H1 (cell line): ENCODE data around the gene ZP2. TPM values are rescaled to one million over a fixed set of nuclear protein-coding genes. Genes with fewer than 3 reads are reported as not detected.
"Not testable (repeated sequence)": the region's sequence is repeated elsewhere in the genome, so short reads cannot be mapped to it uniquely, and the experiment has no call there.

Experiments
- CTCF ChIA-PET: fragments of 300-600 bp; sonication (Branson Sonifier 250); formaldehyde crosslinking; loops from one replicate; lab custom pipeline; 2021; ENCODE audit not compliant: partially characterized antibody; lab: Charles Lee
- POLR2A ChIA-PET: fragments of 300-600 bp; sonication (Branson Sonifier 250); formaldehyde crosslinking; loops from one replicate; lab custom pipeline; 2021; ENCODE audit warnings: inconsistent platforms; ENCODE audit not compliant: partially characterized antibody; lab: Charles Lee
- DNase-seq, 2 experiments: peaks; one replicate each; pipeline versions ENCODE4 v3.0.0 to v3.0.0-alpha.2; 2010 to 2022; ENCODE audit warnings: low spot score in 2 of 2, low read depth in 1 of 2, mixed read lengths in 1 of 2
- FAIRE-seq: peaks from 2 replicates; lab custom pipeline; 2011; peaks lifted over from hg19 to GRCh38; lab: Jason Lieb, UNC
- H2AFZ ChIP-seq: 2 replicates; pipeline ENCODE4 v1.8.1; 2012; ENCODE audit warnings: low read length, inconsistent platforms
- H2AK5ac ChIP-seq: 2 replicates; pipeline ENCODE4 v1.6.1; 2013; ENCODE audit warnings: low read depth, low read length
- H2BK120ac ChIP-seq: replicated peaks from 2 replicates; pipeline ENCODE3; 2013; ENCODE audit warnings: low read depth, low read length, inconsistent platforms
- H2BK12ac ChIP-seq: 2 replicates; pipeline ENCODE4 v1.6.1; 2013; ENCODE audit warnings: low read depth, low read length
- H2BK15ac ChIP-seq: 2 replicates; pipeline ENCODE4 v1.6.1; 2013; ENCODE audit warnings: low read length
- H2BK20ac ChIP-seq: 2 replicates; pipeline ENCODE4 v1.6.1; 2013; ENCODE audit warnings: low read length
- H2BK5ac ChIP-seq: 2 replicates; pipeline ENCODE4 v1.6.1; 2013; ENCODE audit warnings: low read depth, low read length
- H3K14ac ChIP-seq: 2 replicates; pipeline ENCODE4 v1.6.1; 2013; ENCODE audit warnings: inconsistent platforms; ENCODE audit not compliant: insufficient read length
- H3K18ac ChIP-seq: 2 replicates; pipeline ENCODE4 v1.6.1; 2013; ENCODE audit warnings: low read length; ENCODE audit errors: extremely low read depth
- H3K23ac ChIP-seq: 2 replicates; pipeline ENCODE4 v1.6.1; 2013; ENCODE audit warnings: inconsistent platforms; ENCODE audit not compliant: insufficient read length
- H3K23me2 ChIP-seq: 2 replicates; pipeline ENCODE4 v1.6.1; 2013; ENCODE audit warnings: low read depth, low read length
- H3K27ac ChIP-seq: 2 replicates; pipeline ENCODE4 v1.6.1; 2011; ENCODE audit warnings: low read depth, low read length, inconsistent platforms
- H3K27me3 ChIP-seq, 4 experiments: replicated peaks in 1 of 4; 1 replicate in 1 of 4; 2 replicates in 3 of 4; pipeline versions ENCODE4 v1.6.1 to v1.8.1; 2011 to 2013; ENCODE audit warnings: low read length in 3 of 4, mild to moderate bottlenecking in 3 of 4, inconsistent platforms in 2 of 4, mixed read lengths in 2 of 4, moderate library complexity in 1 of 4; ENCODE audit not compliant: control insufficient read depth in 3 of 4, insufficient read depth in 3 of 4; ENCODE audit errors: extremely low read depth in 1 of 4
- H3K36me3 ChIP-seq, 4 experiments: 2 replicates each; pipeline versions ENCODE4 v1.6.1 to v1.8.1; 2011 to 2013; ENCODE audit warnings: mild to moderate bottlenecking in 4 of 4, low read length in 3 of 4, moderate library complexity in 2 of 4, control low read depth in 1 of 4, inconsistent platforms in 1 of 4; ENCODE audit not compliant: insufficient read depth in 4 of 4, control insufficient read depth in 2 of 4
- H3K4ac ChIP-seq: replicated peaks from 2 replicates; pipeline ENCODE3; 2013; ENCODE audit warnings: low read length, low read depth, mixed read lengths, inconsistent platforms; ENCODE audit not compliant: insufficient read length
- H3K4me1 ChIP-seq, 4 experiments: replicated peaks in 1 of 4; 1 replicate in 1 of 4; 2 replicates in 3 of 4; pipeline versions ENCODE4 v1.6.1 to v1.8.1; 2011 to 2013; ENCODE audit warnings: low read length in 3 of 4, inconsistent platforms in 2 of 4, mixed read lengths in 1 of 4; ENCODE audit not compliant: insufficient read depth in 4 of 4, control insufficient read depth in 3 of 4
- H3K4me2 ChIP-seq, 2 experiments: 2 replicates each; pipeline versions ENCODE4 v1.6.1 to v1.8.1; 2011 to 2013; ENCODE audit warnings: low read depth in 2 of 2, low read length in 2 of 2, control low read depth in 1 of 2, inconsistent platforms in 1 of 2, mild to moderate bottlenecking in 1 of 2; ENCODE audit not compliant: insufficient read depth in 1 of 2
- H3K4me3 ChIP-seq, 4 experiments: fragments of 200-600, 300-600 bp in 1 of 4; sonication (generic), shearing (Covaris generic), sonication (Bioruptor Twin) in 1 of 4; 2 replicates each; pipeline versions ENCODE4 v1.5.1 to v1.8.1; 2011 to 2016; ENCODE audit warnings: low read length in 4 of 4, low read depth in 3 of 4, control low read depth in 2 of 4, inconsistent platforms in 2 of 4, mild to moderate bottlenecking in 2 of 4, mixed read lengths in 1 of 4, moderate library complexity in 1 of 4; ENCODE audit not compliant: insufficient read depth in 2 of 4; ENCODE audit errors: extremely low read depth in 1 of 4
- H3K56ac ChIP-seq: replicated peaks from 2 replicates; pipeline ENCODE3; 2013; ENCODE audit warnings: low read depth, mild to moderate bottlenecking, mixed read lengths, low read length, inconsistent platforms; ENCODE audit not compliant: insufficient read length
- H3K79me1 ChIP-seq: 2 replicates; pipeline ENCODE4 v1.6.1; 2013; ENCODE audit warnings: low read depth, low read length, control low read depth
- H3K79me2 ChIP-seq, 2 experiments: 2 replicates each; pipeline versions ENCODE4 v1.6.1 to v1.8.1; 2012 to 2013; ENCODE audit warnings: low read length in 2 of 2, mild to moderate bottlenecking in 2 of 2, inconsistent platforms in 1 of 2; ENCODE audit not compliant: insufficient read depth in 2 of 2, control insufficient read depth in 1 of 2
- H3K9ac ChIP-seq, 4 experiments: replicated peaks in 1 of 4; 1 replicate in 1 of 4; 2 replicates in 3 of 4; pipeline versions ENCODE4 v1.6.1 to v1.8.1; 2011 to 2013; ENCODE audit warnings: low read depth in 3 of 4, low read length in 3 of 4, control low read depth in 2 of 4, mild to moderate bottlenecking in 2 of 4, moderate library complexity in 2 of 4, inconsistent platforms in 1 of 4; ENCODE audit errors: extremely low read depth in 1 of 4
- H3K9me3 ChIP-seq, 2 experiments: 2 replicates each; pipeline versions ENCODE4 v1.6.1 to v1.8.1; 2012 to 2013; ENCODE audit warnings: mild to moderate bottlenecking in 2 of 2, moderate library complexity in 2 of 2, control low read depth in 1 of 2, inconsistent platforms in 1 of 2, low read depth in 1 of 2, low read length in 1 of 2, mixed read lengths in 1 of 2; ENCODE audit not compliant: insufficient read depth in 2 of 2
- H4K20me1 ChIP-seq, 2 experiments: replicated peaks in 1 of 2; 2 replicates each; pipeline versions ENCODE3 to v1.8.1; 2011 to 2013; ENCODE audit warnings: inconsistent platforms in 2 of 2, low read length in 2 of 2, mild to moderate bottlenecking in 1 of 2; ENCODE audit not compliant: insufficient read depth in 2 of 2, control insufficient read depth in 1 of 2
- H4K5ac ChIP-seq: 2 replicates; pipeline ENCODE4 v1.6.1; 2013; ENCODE audit warnings: low read length, low read depth, mixed read lengths, inconsistent platforms; ENCODE audit not compliant: insufficient read length
- H4K8ac ChIP-seq: 2 replicates; pipeline ENCODE4 v1.8.0; 2013; ENCODE audit warnings: mild to moderate bottlenecking, moderate library complexity, low read length, inconsistent platforms; ENCODE audit not compliant: insufficient read depth; ENCODE audit errors: extremely low read depth
- H4K91ac ChIP-seq: replicated peaks from 2 replicates; pipeline ENCODE3; 2013; ENCODE audit warnings: low read length, mixed read lengths, inconsistent platforms; ENCODE audit not compliant: insufficient read length
- whole genome bisulfite sequencing, 2 experiments: shearing (Covaris generic) in 1 of 2; methylation state at CpG; one replicate each; pipeline versions ENCODE4 v1.1.6 to v1.1.7; 2013 to 2015; ENCODE audit warnings: low lambda C conversion rate in 2 of 2, mixed read lengths in 2 of 2, inconsistent platforms in 1 of 2, low coverage in 1 of 2, missing lambda C conversion rate in 1 of 2; ENCODE audit not compliant: insufficient replicate concordance in 2 of 2, insufficient coverage in 1 of 2, insufficient read length in 1 of 2; ENCODE audit errors: extremely low coverage in 1 of 2, missing lambda C conversion rate in 1 of 2; 5-methylcytosine and 5-hydroxymethylcytosine counted together
- polyA plus RNA-seq, 7 experiments: library from polyadenylated mRNA; depleted of rRNA in 3 of 7; stranded (reverse) in 5 of 7; unstranded in 2 of 7; fragments of >200 nt in 5 of 7; fragments of 200-250 nt in 2 of 7; gene quantifications; 1 replicate in 5 of 7; 2 replicates in 1 of 7; 4 replicates in 1 of 7; pipeline versions ENCODE4 v1.2.1 to v1.2.3, GENCODE V29; 2011 to 2013; ENCODE audit warnings: missing spikeins in 2 of 7, mixed read lengths in 2 of 7
- total RNA-seq: library from RNA; stranded (reverse); fragmentation: NEBNext Ultra II Directional; extraction: Animal tissue kit (Norgen Biotek cat#: 25700); gene quantifications from 2 replicates; pipeline ENCODE4 v1.2.1, GENCODE V29; 2021

ZP2 gene
- total and polyA plus RNA-seq, 2 of the 8 experiments (the other 6 are each of a cell fraction or from before 2014, with no cell fraction given): not detected

GRCh38 chr16:21156011-21156410 is 55.4 kb downstream of the ZP2 start:
- not testable (repeated sequence) for H3K4me2 ChIP-seq, H3K18ac ChIP-seq, H2AK5ac ChIP-seq, H2BK20ac ChIP-seq, H2BK5ac ChIP-seq, H4K8ac ChIP-seq, H3K56ac ChIP-seq, H3K36me3 ChIP-seq, H3K27ac ChIP-seq, H2BK12ac ChIP-seq, H2BK15ac ChIP-seq, H3K9me3 ChIP-seq, H2AFZ ChIP-seq, H3K9ac ChIP-seq, H3K14ac ChIP-seq, H3K4ac ChIP-seq, H3K4me3 ChIP-seq, H3K23ac ChIP-seq, H4K91ac ChIP-seq, FAIRE-seq, H4K5ac ChIP-seq, H4K20me1 ChIP-seq, H3K79me1 ChIP-seq, DNase-seq, H3K27me3 ChIP-seq, H2BK120ac ChIP-seq
- WGBS, 2 experiments: 92% methylated on average over 1 of the region's 1 CpG; no CpG with 5 or more reads in 1 of the 2 experiments
- H3K23me2 ChIP-seq: peaks cover 12% of the 10 kb centered on the region
- POLR2A ChIA-PET: interaction anchor here (1.5 kb wide), 1 partner anchor 10 kb away, joined by 5 read pairs; no protein-coding TSS in a partner anchor
- CTCF ChIA-PET: interaction anchor here (0.6 to 5.8 kb wide), 5 partner anchors 21 to 1205 kb away, joined by 3 to 42 read pairs (median 4); no protein-coding TSS in a partner anchor
- H3K4me1 ChIP-seq: peaks cover 0 to 10% (median 5%) of the 10 kb centered on the region in 4 experiments; a peak in 4 of 7 replicates
- peaks cover 0 to 16% of the 10 kb centered on the region in 2 experiments; a peak in 2 of 4 replicates for H3K79me2 ChIP-seq
